Peyer's patch (tissue), 4 donors: Measurements from ENCODE around the gene LTBP1.

Experiments used
- POLR2A ChIP-seq, 2 donors: fragments of 450-650 bp; IDR thresholded peaks; one replicate each; pipeline ENCODE4 v1.5.1; 2017; ENCODE audit warnings: antibody characterized with exemption in 2 of 2, mild to moderate bottlenecking in 2 of 2, moderate library complexity in 2 of 2
- TF ChIP-seq, protein P1 (sequence below), 6 experiments: fragments of 450-650 bp in 4 of 6; fragments of 200-600 bp in 2 of 6; sonication (generic) in 1 of 6; IDR thresholded peaks; one replicate each; pipeline ENCODE4 v1.5.1; 2017 to 2019; ENCODE audit warnings: antibody characterized with exemption in 6 of 6, mild to moderate bottlenecking in 3 of 6, moderate library complexity in 1 of 6

DNA sequence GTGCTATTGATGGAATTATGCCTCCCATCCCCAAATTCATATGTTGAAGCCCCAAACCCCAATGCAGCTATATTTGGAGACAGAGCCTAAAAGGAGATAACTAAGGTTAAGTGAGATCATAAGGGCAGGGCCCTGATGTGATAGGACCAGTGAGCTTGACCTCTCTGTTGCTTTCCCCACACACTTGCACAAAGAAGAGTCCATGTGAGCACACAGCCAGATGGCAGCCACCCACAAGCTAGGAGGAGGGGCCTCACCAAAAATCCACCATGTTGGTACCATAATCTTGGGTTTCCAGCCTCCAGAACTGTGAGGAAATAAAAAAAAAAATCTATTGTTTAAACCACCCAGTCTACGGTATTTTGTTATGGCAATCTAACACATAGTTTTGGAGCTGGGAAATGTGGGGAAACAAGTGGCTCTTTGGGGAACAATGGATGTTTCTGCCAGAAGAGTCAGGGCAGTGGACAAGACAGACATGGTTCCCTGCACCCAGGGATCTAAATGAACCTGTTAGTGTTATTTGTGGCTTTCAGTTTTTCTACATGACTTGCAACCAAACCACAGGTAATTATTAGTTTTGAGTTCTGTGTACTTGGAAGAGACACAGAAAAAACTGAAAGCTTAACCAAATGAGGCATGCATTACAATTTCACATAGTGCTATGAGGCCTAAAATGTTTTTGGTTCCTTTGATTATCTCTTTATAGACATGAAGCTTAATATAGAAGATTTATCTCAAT, 259.1 kb downstream of the LTBP1 start:
- TF ChIP-seq, protein P1, sequence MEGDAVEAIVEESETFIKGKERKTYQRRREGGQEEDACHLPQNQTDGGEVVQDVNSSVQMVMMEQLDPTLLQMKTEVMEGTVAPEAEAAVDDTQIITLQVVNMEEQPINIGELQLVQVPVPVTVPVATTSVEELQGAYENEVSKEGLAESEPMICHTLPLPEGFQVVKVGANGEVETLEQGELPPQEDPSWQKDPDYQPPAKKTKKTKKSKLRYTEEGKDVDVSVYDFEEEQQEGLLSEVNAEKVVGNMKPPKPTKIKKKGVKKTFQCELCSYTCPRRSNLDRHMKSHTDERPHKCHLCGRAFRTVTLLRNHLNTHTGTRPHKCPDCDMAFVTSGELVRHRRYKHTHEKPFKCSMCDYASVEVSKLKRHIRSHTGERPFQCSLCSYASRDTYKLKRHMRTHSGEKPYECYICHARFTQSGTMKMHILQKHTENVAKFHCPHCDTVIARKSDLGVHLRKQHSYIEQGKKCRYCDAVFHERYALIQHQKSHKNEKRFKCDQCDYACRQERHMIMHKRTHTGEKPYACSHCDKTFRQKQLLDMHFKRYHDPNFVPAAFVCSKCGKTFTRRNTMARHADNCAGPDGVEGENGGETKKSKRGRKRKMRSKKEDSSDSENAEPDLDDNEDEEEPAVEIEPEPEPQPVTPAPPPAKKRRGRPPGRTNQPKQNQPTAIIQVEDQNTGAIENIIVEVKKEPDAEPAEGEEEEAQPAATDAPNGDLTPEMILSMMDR (IDR thresholded peaks at IDR 0.05): no peak
- TF ChIP-seq POLR2A (IDR thresholded peaks at IDR 0.05): no peak
